SK-N-SH (cell line): ENCODE measurements around the gene SLC4A8.

ENCODE experiments used
- CHD2 ChIP-seq: fragments of 150-350 bp; IDR thresholded peaks from 2 replicates; pipeline ENCODE4 v1.6.1; 2018; ENCODE audit warnings: low read length; ENCODE audit not compliant: partially characterized antibody
- EP300 ChIP-seq, 2 experiments: IDR thresholded peaks; 2 replicates each; pipeline versions ENCODE4 v1.4.0 to v1.6.1; 2012; ENCODE audit warnings: borderline replicate concordance in 1 of 2, low read depth in 1 of 2, low read length in 1 of 2
- EZH2phosphoT487 ChIP-seq: fragments of 200-600 bp; sonication (generic); IDR thresholded peaks from 2 replicates; pipeline ENCODE4 v1.6.1; 2017; ENCODE audit warnings: low read depth, mixed run types, mild to moderate bottlenecking, antibody characterized with exemption, moderate library complexity, borderline replicate concordance
- FOXJ3 ChIP-seq: sonication (generic); formaldehyde crosslinking; IDR thresholded peaks from 2 replicates; pipeline ENCODE4 v1.5.1; 2020; ENCODE audit warnings: mild to moderate bottlenecking, missing genetic modification reagents
- GATA2 ChIP-seq: sonication (generic); formaldehyde crosslinking; IDR thresholded peaks from 2 replicates; pipeline ENCODE4 v1.5.0; 2020; ENCODE audit warnings: mild to moderate bottlenecking, missing genetic modification reagents
- MXI1 ChIP-seq: IDR thresholded peaks from 2 replicates; pipeline ENCODE4 v1.6.1; 2012; ENCODE audit warnings: mild to moderate bottlenecking, low read depth, low read length, improper control_type of control experiment
- NRF1 ChIP-seq: IDR thresholded peaks from 2 replicates; pipeline ENCODE4 v1.6.1; 2012; ENCODE audit warnings: low read depth, mild to moderate bottlenecking, low read length
- RAD21 ChIP-seq: IDR thresholded peaks from 2 replicates; pipeline ENCODE4 v1.6.1; 2012; ENCODE audit warnings: mild to moderate bottlenecking, low read length
- YY1 ChIP-seq: IDR thresholded peaks from 2 replicates; pipeline ENCODE4 v1.4.0; 2012; ENCODE audit warnings: low read depth, mild to moderate bottlenecking
- TF ChIP-seq, protein P1 (sequence below): fragments of 200-600 bp; sonication (generic); IDR thresholded peaks from 2 replicates; pipeline ENCODE4 v1.6.1; 2017; ENCODE audit warnings: antibody characterized with exemption, mild to moderate bottlenecking, moderate library complexity
- TF ChIP-seq, protein P2 (sequence below): IDR thresholded peaks from 2 replicates; pipeline ENCODE4 v1.6.1; 2012; ENCODE audit warnings: mild to moderate bottlenecking, low read depth, low read length, moderate library complexity
- TF ChIP-seq, protein P3 (sequence below): IDR thresholded peaks from 2 replicates; pipeline ENCODE4 v1.4.0; 2012; ENCODE audit warnings: low read depth, borderline replicate concordance
- TF ChIP-seq, protein P4 (sequence below): fragments of 150-350 bp; IDR thresholded peaks from 2 replicates; pipeline ENCODE4 v1.6.1; 2017; ENCODE audit warnings: antibody characterized with exemption, low read length, low read depth, borderline replicate concordance

DNA sequence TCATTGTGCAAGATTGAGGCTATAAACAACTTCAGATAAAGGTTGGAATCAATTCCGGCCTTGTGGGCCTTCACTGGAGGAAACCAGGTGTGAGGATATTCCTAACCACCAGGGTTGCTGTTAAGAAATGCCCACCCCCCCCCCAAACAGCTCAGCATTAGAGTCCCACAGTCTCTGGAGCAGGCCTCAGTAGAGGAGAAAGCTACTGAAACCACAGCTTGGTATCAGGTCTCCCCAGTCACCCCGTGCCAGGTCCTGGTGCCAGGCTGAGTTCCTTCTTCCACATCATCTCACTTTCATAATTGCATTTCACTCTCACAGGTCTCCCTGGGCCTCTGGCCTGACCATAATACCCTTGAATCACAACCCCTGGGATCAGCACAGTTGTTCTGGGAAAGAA lies 45.9 kb upstream of the SLC4A8 start:
- TF ChIP-seq, protein P1, sequence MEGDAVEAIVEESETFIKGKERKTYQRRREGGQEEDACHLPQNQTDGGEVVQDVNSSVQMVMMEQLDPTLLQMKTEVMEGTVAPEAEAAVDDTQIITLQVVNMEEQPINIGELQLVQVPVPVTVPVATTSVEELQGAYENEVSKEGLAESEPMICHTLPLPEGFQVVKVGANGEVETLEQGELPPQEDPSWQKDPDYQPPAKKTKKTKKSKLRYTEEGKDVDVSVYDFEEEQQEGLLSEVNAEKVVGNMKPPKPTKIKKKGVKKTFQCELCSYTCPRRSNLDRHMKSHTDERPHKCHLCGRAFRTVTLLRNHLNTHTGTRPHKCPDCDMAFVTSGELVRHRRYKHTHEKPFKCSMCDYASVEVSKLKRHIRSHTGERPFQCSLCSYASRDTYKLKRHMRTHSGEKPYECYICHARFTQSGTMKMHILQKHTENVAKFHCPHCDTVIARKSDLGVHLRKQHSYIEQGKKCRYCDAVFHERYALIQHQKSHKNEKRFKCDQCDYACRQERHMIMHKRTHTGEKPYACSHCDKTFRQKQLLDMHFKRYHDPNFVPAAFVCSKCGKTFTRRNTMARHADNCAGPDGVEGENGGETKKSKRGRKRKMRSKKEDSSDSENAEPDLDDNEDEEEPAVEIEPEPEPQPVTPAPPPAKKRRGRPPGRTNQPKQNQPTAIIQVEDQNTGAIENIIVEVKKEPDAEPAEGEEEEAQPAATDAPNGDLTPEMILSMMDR = no peak
- TF ChIP-seq YY1 (no peak), NRF1 (no peak), EP300 (IDR thresholded peaks at IDR 0.05; ENCODE audit: borderline replicate concordance in 1 of 2, low read depth in 1 of 2, low read length in 1 of 2) (no peak), FOXJ3 (CRISPR knock-in tag) (no peak), CHD2 (no peak), RAD21 (no peak), GATA2 (CRISPR knock-in tag) (no peak), EZH2phosphoT487 (no peak), MXI1 (no peak)
- TF ChIP-seq, protein P2, sequence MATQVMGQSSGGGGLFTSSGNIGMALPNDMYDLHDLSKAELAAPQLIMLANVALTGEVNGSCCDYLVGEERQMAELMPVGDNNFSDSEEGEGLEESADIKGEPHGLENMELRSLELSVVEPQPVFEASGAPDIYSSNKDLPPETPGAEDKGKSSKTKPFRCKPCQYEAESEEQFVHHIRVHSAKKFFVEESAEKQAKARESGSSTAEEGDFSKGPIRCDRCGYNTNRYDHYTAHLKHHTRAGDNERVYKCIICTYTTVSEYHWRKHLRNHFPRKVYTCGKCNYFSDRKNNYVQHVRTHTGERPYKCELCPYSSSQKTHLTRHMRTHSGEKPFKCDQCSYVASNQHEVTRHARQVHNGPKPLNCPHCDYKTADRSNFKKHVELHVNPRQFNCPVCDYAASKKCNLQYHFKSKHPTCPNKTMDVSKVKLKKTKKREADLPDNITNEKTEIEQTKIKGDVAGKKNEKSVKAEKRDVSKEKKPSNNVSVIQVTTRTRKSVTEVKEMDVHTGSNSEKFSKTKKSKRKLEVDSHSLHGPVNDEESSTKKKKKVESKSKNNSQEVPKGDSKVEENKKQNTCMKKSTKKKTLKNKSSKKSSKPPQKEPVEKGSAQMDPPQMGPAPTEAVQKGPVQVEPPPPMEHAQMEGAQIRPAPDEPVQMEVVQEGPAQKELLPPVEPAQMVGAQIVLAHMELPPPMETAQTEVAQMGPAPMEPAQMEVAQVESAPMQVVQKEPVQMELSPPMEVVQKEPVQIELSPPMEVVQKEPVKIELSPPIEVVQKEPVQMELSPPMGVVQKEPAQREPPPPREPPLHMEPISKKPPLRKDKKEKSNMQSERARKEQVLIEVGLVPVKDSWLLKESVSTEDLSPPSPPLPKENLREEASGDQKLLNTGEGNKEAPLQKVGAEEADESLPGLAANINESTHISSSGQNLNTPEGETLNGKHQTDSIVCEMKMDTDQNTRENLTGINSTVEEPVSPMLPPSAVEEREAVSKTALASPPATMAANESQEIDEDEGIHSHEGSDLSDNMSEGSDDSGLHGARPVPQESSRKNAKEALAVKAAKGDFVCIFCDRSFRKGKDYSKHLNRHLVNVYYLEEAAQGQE = no peak
- TF ChIP-seq, protein P3, sequence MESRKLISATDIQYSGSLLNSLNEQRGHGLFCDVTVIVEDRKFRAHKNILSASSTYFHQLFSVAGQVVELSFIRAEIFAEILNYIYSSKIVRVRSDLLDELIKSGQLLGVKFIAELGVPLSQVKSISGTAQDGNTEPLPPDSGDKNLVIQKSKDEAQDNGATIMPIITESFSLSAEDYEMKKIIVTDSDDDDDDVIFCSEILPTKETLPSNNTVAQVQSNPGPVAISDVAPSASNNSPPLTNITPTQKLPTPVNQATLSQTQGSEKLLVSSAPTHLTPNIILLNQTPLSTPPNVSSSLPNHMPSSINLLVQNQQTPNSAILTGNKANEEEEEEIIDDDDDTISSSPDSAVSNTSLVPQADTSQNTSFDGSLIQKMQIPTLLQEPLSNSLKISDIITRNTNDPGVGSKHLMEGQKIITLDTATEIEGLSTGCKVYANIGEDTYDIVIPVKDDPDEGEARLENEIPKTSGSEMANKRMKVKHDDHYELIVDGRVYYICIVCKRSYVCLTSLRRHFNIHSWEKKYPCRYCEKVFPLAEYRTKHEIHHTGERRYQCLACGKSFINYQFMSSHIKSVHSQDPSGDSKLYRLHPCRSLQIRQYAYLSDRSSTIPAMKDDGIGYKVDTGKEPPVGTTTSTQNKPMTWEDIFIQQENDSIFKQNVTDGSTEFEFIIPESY = no peak
- TF ChIP-seq, protein P4, sequence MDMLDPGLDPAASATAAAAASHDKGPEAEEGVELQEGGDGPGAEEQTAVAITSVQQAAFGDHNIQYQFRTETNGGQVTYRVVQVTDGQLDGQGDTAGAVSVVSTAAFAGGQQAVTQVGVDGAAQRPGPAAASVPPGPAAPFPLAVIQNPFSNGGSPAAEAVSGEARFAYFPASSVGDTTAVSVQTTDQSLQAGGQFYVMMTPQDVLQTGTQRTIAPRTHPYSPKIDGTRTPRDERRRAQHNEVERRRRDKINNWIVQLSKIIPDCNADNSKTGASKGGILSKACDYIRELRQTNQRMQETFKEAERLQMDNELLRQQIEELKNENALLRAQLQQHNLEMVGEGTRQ = no peak
